Breast epithelium (tissue), 4 donors: Measurements from ENCODE around the gene SLC16A14. TPM values are rescaled to one million over a fixed set of nuclear protein-coding genes. Genes with fewer than 3 reads are reported as not detected.

Source experiments
- DNase-seq, 2 donors: peaks; one replicate each; pipeline ENCODE4 v3.0.0-alpha.2; 2019; ENCODE audit warnings: low spot score in 2 of 2
- H3K27ac ChIP-seq, 2 donors: fragments of 200-600 bp; sonication (generic) in 1 of 2; one replicate each; pipeline ENCODE4 v1.5.1; 2016 to 2019; ENCODE audit warnings: mild to moderate bottlenecking in 1 of 2
- H3K27me3 ChIP-seq, 2 donors: fragments of 200-600 bp; sonication (generic) in 1 of 2; one replicate each; pipeline versions ENCODE4 v1.5.1 to v1.6.0; 2017 to 2019; ENCODE audit warnings: control low read depth in 1 of 2, mild to moderate bottlenecking in 1 of 2
- H3K36me3 ChIP-seq: fragments of 200-600 bp; one replicate; pipeline ENCODE4 v1.5.1; 2019
- H3K4me1 ChIP-seq, 2 donors: fragments of 200-600 bp; sonication (generic); one replicate each; pipeline ENCODE4 v1.5.1; 2016 to 2019; ENCODE audit warnings: control low read depth in 1 of 2
- H3K4me3 ChIP-seq, 3 donors: fragments of 200-600 bp; sonication (generic); 1 replicate in 2 of 3; 2 replicates in 1 of 3; pipeline ENCODE4 v1.5.1; 2016 to 2019; ENCODE audit warnings: mild to moderate bottlenecking in 3 of 3, moderate library complexity in 2 of 3
- H3K9me3 ChIP-seq, 2 donors: fragments of 200-600 bp; sonication (generic) in 1 of 2; one replicate each; pipeline ENCODE4 v1.5.1; 2016 to 2019; ENCODE audit warnings: control low read depth in 1 of 2
- POLR2A ChIP-seq: fragments of 450-650 bp; IDR thresholded peaks from one replicate; pipeline ENCODE4 v1.6.1; 2016; ENCODE audit warnings: antibody characterized with exemption, mild to moderate bottlenecking, moderate library complexity
- POLR2AphosphoS5 ChIP-seq, 3 donors: sonication (generic); formaldehyde crosslinking; IDR thresholded peaks; one replicate each; pipeline ENCODE4 v1.6.1; 2017; ENCODE audit warnings: antibody characterized with exemption in 3 of 3
- intact Hi-C: fragments of 100-400 bp; cut with DNase I; formaldehyde crosslinking; loops from one replicate; pipeline ENCODE4 v1.15.1; 2023; ENCODE audit warnings: low total_unique reads
- total RNA-seq, 3 donors: library from RNA; depleted of rRNA; stranded (reverse); fragments of >200 nt; gene quantifications; one replicate each; pipeline ENCODE4 v1.1.0, GENCODE V29; 2016
- TF ChIP-seq, protein P1 (sequence below), 3 donors: fragments of 450-650 bp; IDR thresholded peaks; one replicate each; pipeline ENCODE4 v1.5.1; 2016 to 2017; ENCODE audit warnings: antibody characterized with exemption in 3 of 3, mild to moderate bottlenecking in 3 of 3, moderate library complexity in 3 of 3

SLC16A14 gene
- total RNA-seq, 3 donors from 2014 or later: 1.9 to 7.5 (median 2.1) TPM

DNA sequence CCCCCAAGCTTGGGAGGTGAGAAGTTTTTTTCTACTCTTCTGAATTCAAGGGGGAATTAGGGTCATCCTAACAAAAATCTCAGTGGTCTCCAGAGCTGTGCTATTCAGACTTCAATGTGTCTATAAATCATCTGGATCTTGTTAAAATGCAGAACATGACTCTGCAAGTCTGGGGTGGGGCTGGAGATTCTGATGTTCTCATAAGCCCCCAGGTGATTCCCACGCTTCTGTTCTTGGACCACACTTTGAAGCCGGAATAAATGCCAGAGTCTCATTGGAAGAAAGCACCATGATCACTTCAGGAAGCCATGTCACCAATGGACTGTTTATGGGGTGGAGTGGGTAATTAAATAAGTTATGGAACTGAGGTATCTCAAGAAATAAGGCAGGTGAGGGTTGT lies 22.2 kb upstream of the SLC16A14 start:
- H3K4me1 ChIP-seq: no peaks in the 10 kb centered on the region
- no peak overlapping the region for H3K27ac ChIP-seq
- no peak for DNase-seq
- no peak overlapping the region for H3K4me3 ChIP-seq
- peaks cover 0 to 7% of the 10 kb centered on the region in 2 donors for H3K9me3 ChIP-seq
- intact Hi-C loops: no loop called here
- H3K36me3 ChIP-seq: no peaks in the 10 kb centered on the region
- TF ChIP-seq POLR2A (no peak), POLR2AphosphoS5 (IDR thresholded peaks at IDR 0.05) (no peak)
- TF ChIP-seq, protein P1, sequence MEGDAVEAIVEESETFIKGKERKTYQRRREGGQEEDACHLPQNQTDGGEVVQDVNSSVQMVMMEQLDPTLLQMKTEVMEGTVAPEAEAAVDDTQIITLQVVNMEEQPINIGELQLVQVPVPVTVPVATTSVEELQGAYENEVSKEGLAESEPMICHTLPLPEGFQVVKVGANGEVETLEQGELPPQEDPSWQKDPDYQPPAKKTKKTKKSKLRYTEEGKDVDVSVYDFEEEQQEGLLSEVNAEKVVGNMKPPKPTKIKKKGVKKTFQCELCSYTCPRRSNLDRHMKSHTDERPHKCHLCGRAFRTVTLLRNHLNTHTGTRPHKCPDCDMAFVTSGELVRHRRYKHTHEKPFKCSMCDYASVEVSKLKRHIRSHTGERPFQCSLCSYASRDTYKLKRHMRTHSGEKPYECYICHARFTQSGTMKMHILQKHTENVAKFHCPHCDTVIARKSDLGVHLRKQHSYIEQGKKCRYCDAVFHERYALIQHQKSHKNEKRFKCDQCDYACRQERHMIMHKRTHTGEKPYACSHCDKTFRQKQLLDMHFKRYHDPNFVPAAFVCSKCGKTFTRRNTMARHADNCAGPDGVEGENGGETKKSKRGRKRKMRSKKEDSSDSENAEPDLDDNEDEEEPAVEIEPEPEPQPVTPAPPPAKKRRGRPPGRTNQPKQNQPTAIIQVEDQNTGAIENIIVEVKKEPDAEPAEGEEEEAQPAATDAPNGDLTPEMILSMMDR (IDR thresholded peaks at IDR 0.05): no peak
- no peaks in the 10 kb centered on the region for H3K27me3 ChIP-seq

DNA sequence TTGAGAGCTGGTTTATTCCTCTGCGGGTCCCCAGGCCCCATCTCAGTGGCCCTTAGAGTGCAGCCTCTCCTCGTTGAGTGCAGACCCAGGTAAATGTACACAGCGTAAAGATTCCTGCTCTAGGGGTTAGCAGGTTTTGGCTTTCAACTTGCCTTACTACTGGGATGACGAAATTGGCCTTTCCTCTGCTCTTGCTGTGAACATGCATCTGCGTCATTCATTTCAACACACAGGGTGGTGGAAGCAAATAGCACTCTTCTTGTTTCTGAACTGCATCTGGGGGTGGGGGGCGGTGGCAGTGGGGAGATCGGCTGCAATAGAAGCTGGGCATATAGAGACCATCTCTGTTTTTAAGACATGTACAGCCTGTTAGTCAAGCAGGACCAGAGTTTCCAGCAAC lies 16.5 kb upstream of the SLC16A14 start:
- intact Hi-C loops: no loop called here
- no peak for DNase-seq
- Histone ChIP-seq H3K4me1 (no peaks in the 10 kb centered on the region), H3K9me3 (no peaks in the 10 kb centered on the region), H3K4me3 (no peak overlapping the region), H3K36me3 (no peaks in the 10 kb centered on the region), H3K27me3 (no peaks in the 10 kb centered on the region), H3K27ac (no peak overlapping the region)
- TF ChIP-seq, protein P1 (IDR thresholded peaks at IDR 0.05): no peak
- TF ChIP-seq POLR2AphosphoS5 (IDR thresholded peaks at IDR 0.05) (no peak), POLR2A (no peak)

DNA sequence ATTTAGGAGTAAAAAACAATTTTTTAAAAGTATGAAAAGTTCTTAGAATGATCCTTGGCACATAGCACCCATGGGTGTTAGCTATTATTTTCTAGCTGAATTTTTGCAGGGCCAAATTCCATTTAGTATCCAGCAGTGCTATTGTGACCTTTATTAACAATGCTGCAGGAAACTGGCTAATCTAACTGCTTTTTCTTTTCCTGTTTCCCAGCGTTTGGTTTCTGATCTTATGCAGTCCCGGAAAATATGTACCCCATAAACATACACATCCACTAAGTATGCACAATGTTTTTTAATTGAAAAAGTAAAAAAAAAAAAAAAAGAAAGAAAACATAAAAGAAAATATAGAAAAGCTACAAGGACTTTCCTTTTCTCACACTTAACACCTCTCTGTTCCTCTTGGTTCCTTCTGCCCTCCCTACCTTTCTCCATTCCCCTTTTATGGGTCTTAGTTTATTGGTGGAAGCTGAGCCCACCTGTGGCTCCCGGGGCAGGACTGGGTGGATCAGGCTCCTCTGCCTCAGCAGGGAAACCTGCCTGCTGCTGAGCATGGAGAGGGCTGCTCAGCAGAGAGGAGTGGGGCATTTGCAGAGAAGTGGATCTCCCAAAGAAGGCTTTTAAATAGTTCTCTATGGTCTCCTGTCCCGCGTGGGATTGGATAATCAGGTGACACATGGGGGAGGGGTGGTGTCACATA lies 9.3 kb upstream of the SLC16A14 start:
- no peaks in the 10 kb centered on the region for H3K9me3 ChIP-seq
- H3K4me3 ChIP-seq: no peak overlapping the region
- no peak for TF ChIP-seq POLR2AphosphoS5 (IDR thresholded peaks at IDR 0.05)
- no peak for TF ChIP-seq POLR2A
- TF ChIP-seq, protein P1 (IDR thresholded peaks at IDR 0.05): no peak
- peak overlapping the region in 1 of 2 donors; percentile 50 for H3K27ac ChIP-seq
- no peaks in the 10 kb centered on the region for H3K27me3 ChIP-seq
- H3K4me1 ChIP-seq: no peaks in the 10 kb centered on the region
- DNase-seq: no peak
- no peaks in the 10 kb centered on the region for H3K36me3 ChIP-seq
- intact Hi-C loops: no loop called here

DNA sequence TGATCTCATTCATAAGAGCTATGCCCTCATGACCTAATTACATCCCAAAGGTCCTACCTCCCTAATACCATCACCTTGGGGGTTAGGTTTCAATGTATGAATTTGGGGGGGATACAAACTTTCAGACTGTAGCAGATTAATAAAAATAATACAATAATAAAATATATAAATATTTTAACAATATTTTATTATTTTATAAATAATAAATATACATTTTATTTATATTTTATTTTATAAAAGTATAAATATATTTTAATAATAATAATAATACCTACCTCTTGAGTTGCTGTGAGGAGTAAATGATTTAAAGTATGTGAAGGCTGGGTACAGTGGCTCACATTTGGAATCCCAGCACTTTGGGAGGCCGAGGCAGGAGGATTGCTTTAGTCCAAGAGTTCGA lies 8.1 kb upstream of the SLC16A14 start:
- intact Hi-C loops: no loop called here
- Histone ChIP-seq H3K27me3 (no peaks in the 10 kb centered on the region), H3K9me3 (no peaks in the 10 kb centered on the region)

DNA sequence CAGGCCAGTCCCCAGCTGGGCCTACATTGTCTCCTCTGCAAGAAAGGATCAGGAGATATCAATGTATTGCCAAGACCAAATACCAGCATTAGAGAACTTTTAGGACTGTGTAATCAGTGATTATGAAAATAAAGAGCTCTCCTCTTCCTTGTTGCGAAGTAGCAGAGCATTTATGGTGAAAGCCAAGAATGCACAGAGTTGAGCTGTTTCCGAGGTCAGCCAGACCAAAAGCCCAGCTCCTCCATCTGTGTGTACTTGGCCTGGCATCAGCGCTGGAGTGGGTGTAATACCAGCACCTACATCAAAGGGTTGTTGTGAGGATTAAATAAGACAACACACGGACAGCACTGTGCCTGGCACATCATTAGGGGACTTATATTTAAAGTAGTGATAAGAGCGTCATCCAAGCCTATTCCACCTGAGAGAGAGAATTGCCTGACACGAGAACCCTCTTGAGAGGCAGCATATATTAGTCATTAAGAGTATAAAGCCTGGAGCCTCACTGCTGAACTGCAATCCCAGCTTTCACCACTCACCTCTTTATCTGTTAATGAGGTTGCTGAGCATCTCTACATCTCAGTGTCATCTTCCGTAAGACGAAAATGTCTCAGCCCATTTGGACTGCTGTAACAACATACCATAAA lies 7.4 kb upstream of the SLC16A14 start:
- TF ChIP-seq POLR2AphosphoS5 (IDR thresholded peaks at IDR 0.05): no peak
- no peak for TF ChIP-seq POLR2A
- TF ChIP-seq, protein P1 (IDR thresholded peaks at IDR 0.05): no peak
- Histone ChIP-seq H3K4me1 (no peaks in the 10 kb centered on the region), H3K27ac (no peak overlapping the region), H3K4me3 (no peak overlapping the region), H3K27me3 (no peaks in the 10 kb centered on the region), H3K9me3 (no peaks in the 10 kb centered on the region), H3K36me3 (no peaks in the 10 kb centered on the region)
- DNase-seq: no peak
- intact Hi-C loops: no loop called here

More for the DNA sequence above, 8.1 kb upstream of the SLC16A14 start:
- H3K4me3 ChIP-seq: no peak overlapping the region
- no peak for DNase-seq
- TF ChIP-seq POLR2A: no peak
- TF ChIP-seq, protein P1 (IDR thresholded peaks at IDR 0.05): no peak
- no peak for TF ChIP-seq POLR2AphosphoS5 (IDR thresholded peaks at IDR 0.05)
- no peak overlapping the region for H3K27ac ChIP-seq
- H3K36me3 ChIP-seq: no peaks in the 10 kb centered on the region
- no peaks in the 10 kb centered on the region for H3K4me1 ChIP-seq
